ENCODE measurements around the gene RPS5. TPM values are rescaled to one million over a fixed set of nuclear protein-coding genes. Genes with fewer than 3 reads are reported as not detected.
"Not testable (repeated sequence)": the region's sequence is repeated elsewhere in the genome, so short reads cannot be mapped to it uniquely, and the experiment has no call there.

Gene RPS5
- total RNA-seq, 2 donors from 2014 or later, result 1,376 to 1,435 TPM

- H3K36me3 Mint-ChIP-seq (ENCODE audit: low read depth), result no peaks in the 10 kb centered on the region
- no peaks in the 10 kb centered on the region for H3K27me3 Mint-ChIP-seq
- H3K27ac Mint-ChIP-seq, result no peak overlapping the region
- no peak overlapping the region for H3K4me3 Mint-ChIP-seq
- H3K9me3 Mint-ChIP-seq, result no peaks in the 10 kb centered on the region
- no peaks in the 10 kb centered on the region for H3K4me1 Mint-ChIP-seq
- ATAC-seq (replicated peaks), result no peak
Observed at GRCh38 chr19:58368561-58369360, 18.3 kb upstream of the RPS5 start.

GRCh38 chr19:58372311-58373133, 14.5 kb upstream of the RPS5 start:
- Mint-ChIP-seq H3K4me3 (no peak overlapping the region), H3K36me3 (ENCODE audit: low read depth) (no peaks in the 10 kb centered on the region), H3K27me3 (no peaks in the 10 kb centered on the region), H3K9me3 (no peaks in the 10 kb centered on the region), H3K27ac (no peak overlapping the region), H3K4me1 (no peaks in the 10 kb centered on the region)
- no peak for ATAC-seq (replicated peaks)

- Mint-ChIP-seq H3K9me3 (no peaks in the 10 kb centered on the region), H3K4me3 (no peak overlapping the region), H3K4me1 (no peaks in the 10 kb centered on the region), H3K27ac (no peak overlapping the region), H3K36me3 (ENCODE audit: low read depth) (no peaks in the 10 kb centered on the region), H3K27me3 (no peaks in the 10 kb centered on the region)
- ATAC-seq (replicated peaks), result no peak
Observed at GRCh38 chr19:58374200-58374599, 12.9 kb upstream of the RPS5 start.

GRCh38 chr19:58376724-58377123, 10.3 kb upstream of the RPS5 start:
- not testable (repeated sequence) for ATAC-seq (replicated peaks); H3K4me1 Mint-ChIP-seq; H3K27ac Mint-ChIP-seq; H3K27me3 Mint-ChIP-seq; H3K4me3 Mint-ChIP-seq; H3K36me3 Mint-ChIP-seq (ENCODE audit: low read depth); H3K9me3 Mint-ChIP-seq

GRCh38 chr19:58379246-58379645, 7.8 kb upstream of the RPS5 start:
- no peaks in the 10 kb centered on the region for H3K9me3 Mint-ChIP-seq
- peak overlapping the region; percentile 95 for H3K4me3 Mint-ChIP-seq
- no peaks in the 10 kb centered on the region for H3K27me3 Mint-ChIP-seq
- peak overlapping the region; percentile 94 for H3K27ac Mint-ChIP-seq
- no peak for ATAC-seq (replicated peaks)
- H3K4me1 Mint-ChIP-seq, result peaks cover 9% of the 10 kb centered on the region
- H3K36me3 Mint-ChIP-seq (ENCODE audit: low read depth), result no peaks in the 10 kb centered on the region

- peaks cover 9% of the 10 kb centered on the region for H3K4me1 Mint-ChIP-seq
- peak overlapping the region; percentile 94 for H3K27ac Mint-ChIP-seq
- H3K27me3 Mint-ChIP-seq, result no peaks in the 10 kb centered on the region
- H3K36me3 Mint-ChIP-seq (ENCODE audit: low read depth), result no peaks in the 10 kb centered on the region
- H3K4me3 Mint-ChIP-seq, result peak overlapping the region; percentile 95
- H3K9me3 Mint-ChIP-seq, result no peaks in the 10 kb centered on the region
- no peak for ATAC-seq (replicated peaks)
Observed at GRCh38 chr19:58380037-58380661, 6.9 kb upstream of the RPS5 start.

- H3K4me3 Mint-ChIP-seq, result peak within 1 kb of the TSS; percentile 95
- peaks cover 4% of the 10 kb centered on the region for H3K36me3 Mint-ChIP-seq (ENCODE audit: low read depth)
- no peaks in the 10 kb centered on the region for H3K27me3 Mint-ChIP-seq
- peak within 1 kb of the TSS; percentile 94 for H3K27ac Mint-ChIP-seq
- H3K4me1 Mint-ChIP-seq, result peaks cover 13% of the 10 kb centered on the region
- ATAC-seq (replicated peaks), result peak; percentile 92
- H3K9me3 Mint-ChIP-seq, result no peaks in the 10 kb centered on the region
Observed at GRCh38 chr19:58380662-58381459, 6.2 kb upstream of the RPS5 start, which contains the start of gene ZNF837. Gene ZNF837 (minus strand): TSS chr19:58381030. CDS start chr19:58369332, 11,698 bp downstream.

- no peak for ATAC-seq (replicated peaks)
- Mint-ChIP-seq H3K4me3 (peak overlapping the region; percentile 95), H3K9me3 (no peaks in the 10 kb centered on the region), H3K4me1 (peaks cover 13% of the 10 kb centered on the region), H3K27ac (peak overlapping the region; percentile 94), H3K27me3 (no peaks in the 10 kb centered on the region), H3K36me3 (ENCODE audit: low read depth) (peaks cover 12% of the 10 kb centered on the region)
Observed at GRCh38 chr19:58381460-58382212, 5.4 kb upstream of the RPS5 start.

- peaks cover 26% of the 10 kb centered on the region for H3K36me3 Mint-ChIP-seq (ENCODE audit: low read depth)
- no peak for ATAC-seq (replicated peaks)
- no peaks in the 10 kb centered on the region for H3K27me3 Mint-ChIP-seq
- peak overlapping the region; percentile 94 for H3K27ac Mint-ChIP-seq
- H3K9me3 Mint-ChIP-seq, result no peaks in the 10 kb centered on the region
- peak overlapping the region; percentile 95 for H3K4me3 Mint-ChIP-seq
- H3K4me1 Mint-ChIP-seq, result peaks cover 15% of the 10 kb centered on the region
Observed at GRCh38 chr19:58382997-58383603, 4.0 kb upstream of the RPS5 start.

- H3K36me3 Mint-ChIP-seq (ENCODE audit: low read depth), result peaks cover 49% of the 10 kb centered on the region
- H3K4me3 Mint-ChIP-seq, result peak overlapping the region; percentile 94
- ATAC-seq (replicated peaks), result no peak
- peak overlapping the region; percentile 97 for H3K27ac Mint-ChIP-seq
- H3K27me3 Mint-ChIP-seq, result no peaks in the 10 kb centered on the region
- H3K4me1 Mint-ChIP-seq, result peaks cover 16% of the 10 kb centered on the region
- no peaks in the 10 kb centered on the region for H3K9me3 Mint-ChIP-seq
Observed at GRCh38 chr19:58385313-58385890, 1.7 kb upstream of the RPS5 start.

- Mint-ChIP-seq H3K9me3 (no peaks in the 10 kb centered on the region), H3K27ac (peak overlapping the region; percentile 97), H3K4me1 (peaks cover 16% of the 10 kb centered on the region), H3K36me3 (ENCODE audit: low read depth) (peaks cover 56% of the 10 kb centered on the region), H3K27me3 (no peaks in the 10 kb centered on the region), H3K4me3 (peak overlapping the region; percentile 94)
- ATAC-seq (replicated peaks), result peak; percentile 2
Observed at GRCh38 chr19:58385891-58386575, 1.0 kb upstream of the RPS5 start.

GRCh38 chr19:58387338-58388174, 487 bp downstream of the RPS5 start:
- Mint-ChIP-seq H3K27ac (peak overlapping the region; percentile 97), H3K36me3 (ENCODE audit: low read depth) (peaks cover 71% of the 10 kb centered on the region)

More at GRCh38 chr19:58387338-58388174, 487 bp downstream of the RPS5 start:
- H3K27me3 Mint-ChIP-seq, result no peaks in the 10 kb centered on the region
- no peaks in the 10 kb centered on the region for H3K9me3 Mint-ChIP-seq
- peaks cover 16% of the 10 kb centered on the region for H3K4me1 Mint-ChIP-seq
- peak overlapping the region; percentile 94 for H3K4me3 Mint-ChIP-seq
- no peak for ATAC-seq (replicated peaks)

Data from activated T-helper 17 cell treated with anti-CD3 and anti-CD28 coated beads, Interleukin-2, amount 50 U/mL, for 72 hours (primary cell).